Body of pancreas (tissue), 4 donors: Measurements from ENCODE around the gene ZBTB4.

Experiments used
- POLR2A ChIP-seq, 3 donors: fragments of 450-650 bp; IDR thresholded peaks; one replicate each; pipeline ENCODE4 v1.6.1; 2016; ENCODE audit warnings: antibody characterized with exemption in 3 of 3, mild to moderate bottlenecking in 2 of 3
- TF ChIP-seq, protein P1 (sequence below), 7 experiments: fragments of 450-650 bp in 4 of 7; fragments of 200-600 bp in 3 of 7; sonication (generic) in 3 of 7; IDR thresholded peaks; one replicate each; pipeline ENCODE4 v1.5.1; 2016 to 2019; ENCODE audit warnings: antibody characterized with exemption in 7 of 7

DNA sequence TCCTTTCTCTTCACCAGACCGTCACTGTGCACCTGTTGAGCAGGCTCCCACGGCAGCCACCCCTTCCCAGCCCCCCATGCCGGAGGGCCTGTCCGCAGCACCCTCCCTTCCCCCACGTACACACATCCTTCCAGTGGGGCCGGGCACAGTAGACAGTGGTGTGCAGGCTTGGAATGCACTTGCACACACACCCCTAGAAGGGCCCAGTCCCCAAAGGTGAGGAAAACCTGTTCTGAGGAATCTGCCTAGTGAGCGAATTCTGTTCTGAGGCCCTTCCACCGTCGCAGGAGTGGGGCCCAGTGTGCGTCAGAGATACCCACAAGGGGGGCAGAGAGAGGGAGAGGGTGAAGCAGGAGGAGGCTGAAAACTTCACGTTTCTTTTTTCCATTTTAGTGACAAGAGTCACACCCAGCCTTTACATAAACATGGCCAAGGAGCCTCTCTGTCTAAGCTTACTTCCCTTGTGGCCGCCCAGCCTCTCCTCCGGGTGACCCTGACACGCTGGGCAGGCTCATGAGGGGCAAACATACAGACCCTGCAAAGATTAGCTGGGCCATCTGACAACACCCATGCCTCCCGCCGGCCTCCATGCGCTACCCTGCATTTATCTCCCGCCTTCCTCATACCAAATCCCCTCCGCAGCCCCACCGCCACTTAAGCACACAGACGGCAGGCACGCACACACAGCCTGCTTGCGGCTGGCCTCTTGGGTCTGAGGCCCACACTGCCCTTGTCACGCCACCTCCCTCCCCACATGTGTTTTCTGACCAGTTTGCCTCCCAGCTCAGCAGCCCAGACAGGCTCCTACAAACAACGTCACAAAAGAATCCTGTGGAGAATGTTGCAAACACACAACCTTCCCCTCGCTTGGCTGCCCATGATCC, 1.8 kb downstream of the ZBTB4 start:
- TF ChIP-seq, protein P1, sequence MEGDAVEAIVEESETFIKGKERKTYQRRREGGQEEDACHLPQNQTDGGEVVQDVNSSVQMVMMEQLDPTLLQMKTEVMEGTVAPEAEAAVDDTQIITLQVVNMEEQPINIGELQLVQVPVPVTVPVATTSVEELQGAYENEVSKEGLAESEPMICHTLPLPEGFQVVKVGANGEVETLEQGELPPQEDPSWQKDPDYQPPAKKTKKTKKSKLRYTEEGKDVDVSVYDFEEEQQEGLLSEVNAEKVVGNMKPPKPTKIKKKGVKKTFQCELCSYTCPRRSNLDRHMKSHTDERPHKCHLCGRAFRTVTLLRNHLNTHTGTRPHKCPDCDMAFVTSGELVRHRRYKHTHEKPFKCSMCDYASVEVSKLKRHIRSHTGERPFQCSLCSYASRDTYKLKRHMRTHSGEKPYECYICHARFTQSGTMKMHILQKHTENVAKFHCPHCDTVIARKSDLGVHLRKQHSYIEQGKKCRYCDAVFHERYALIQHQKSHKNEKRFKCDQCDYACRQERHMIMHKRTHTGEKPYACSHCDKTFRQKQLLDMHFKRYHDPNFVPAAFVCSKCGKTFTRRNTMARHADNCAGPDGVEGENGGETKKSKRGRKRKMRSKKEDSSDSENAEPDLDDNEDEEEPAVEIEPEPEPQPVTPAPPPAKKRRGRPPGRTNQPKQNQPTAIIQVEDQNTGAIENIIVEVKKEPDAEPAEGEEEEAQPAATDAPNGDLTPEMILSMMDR (IDR thresholded peaks at IDR 0.05): no peak
- TF ChIP-seq POLR2A (IDR thresholded peaks at IDR 0.05): peak; percentile 21 to 65 (median 43)
